ENCODE results near the gene IL17RA.

Gene IL17RA

GRCh38 chr22:17106161-17106784, 21.5 kb downstream of the IL17RA start:
- ChIA-PET CTCF (interaction anchor here (0.6 to 1.6 kb wide), 5 partner anchors 9 to 261 kb away, joined by 3 to 5 read pairs (median 4); no protein-coding TSS in a partner anchor), POLR2A (no interaction called here)
- H3K4me3 ChIP-seq (ENCODE audit: low read depth, low read length), result no peak overlapping the region
- no peak overlapping the region for H3K27ac ChIP-seq (ENCODE audit: extremely low read depth, low read depth, low read length)
- H3K9me3 ChIP-seq (ENCODE audit: control insufficient read depth, insufficient read depth, low read depth, low read length), result no peaks in the 10 kb centered on the region
- H3K4me1 ChIP-seq (ENCODE audit: control insufficient read depth, insufficient read depth, low read length), result no peaks in the 10 kb centered on the region
- H3K36me3 ChIP-seq (ENCODE audit: control insufficient read depth in 2 of 2, insufficient read depth in 1 of 2, low read length in 2 of 2), result peaks cover 5 to 83% of the 10 kb centered on the region in 2 experiments
- no peak for TF ChIP-seq ZNF701 (tag by site-specific recombination; IDR thresholded peaks at IDR 0.05)

- TF ChIP-seq ZNF324 (tag by site-specific recombination; IDR thresholded peaks at IDR 0.05) (no peak), MYNN (tag by site-specific recombination; IDR thresholded peaks at IDR 0.05; ENCODE audit: borderline replicate concordance) (no peak), ZNF19 (tag by site-specific recombination; IDR thresholded peaks at IDR 0.05; ENCODE audit: low read depth) (no peak), ZXDB (tag by site-specific recombination; IDR thresholded peaks at IDR 0.05) (no peak), ZNF221 (tag by site-specific recombination; IDR thresholded peaks at IDR 0.05; ENCODE audit: borderline replicate concordance) (no peak), ATF2 (tag by site-specific recombination; IDR thresholded peaks at IDR 0.05; ENCODE audit: low read depth) (no peak), ZNF658 (tag by site-specific recombination; IDR thresholded peaks at IDR 0.05) (no peak), ZNF18 (tag by site-specific recombination; IDR thresholded peaks at IDR 0.05) (no peak), ZNF529 (tag by site-specific recombination; IDR thresholded peaks at IDR 0.05; ENCODE audit: insufficient replicate concordance) (no peak), ZBTB44 (tag by site-specific recombination; IDR thresholded peaks at IDR 0.05) (no peak), ZNF830 (tag by site-specific recombination; IDR thresholded peaks at IDR 0.05; ENCODE audit: low read depth) (no peak), ZNF548 (tag by site-specific recombination; IDR thresholded peaks at IDR 0.05) (no peak), ZBTB26 (tag by site-specific recombination; optimal IDR thresholded peaks at IDR 0.05) (no peak), ZNF350 (tag by site-specific recombination; IDR thresholded peaks at IDR 0.05) (no peak), ZNF184 (tag by site-specific recombination; IDR thresholded peaks at IDR 0.05) (no peak)
- no peaks in the 10 kb centered on the region for H3K4me1 ChIP-seq (ENCODE audit: control insufficient read depth, insufficient read depth, low read length)
- ChIA-PET POLR2A (interaction anchor here (1.4 kb wide), 1 partner anchor 11 kb away, joined by 3 read pairs; no protein-coding TSS in a partner anchor), CTCF (interaction anchor here (0.6 to 1.6 kb wide), 5 partner anchors 9 to 65 kb away, joined by 3 to 6 read pairs (median 4); no protein-coding TSS in a partner anchor)
- H3K4me3 ChIP-seq (ENCODE audit: low read depth, low read length), result no peak overlapping the region
- H3K27ac ChIP-seq (ENCODE audit: extremely low read depth, low read depth, low read length), result no peak overlapping the region
- peaks cover 5 to 76% of the 10 kb centered on the region in 2 experiments for H3K36me3 ChIP-seq (ENCODE audit: control insufficient read depth in 2 of 2, insufficient read depth in 1 of 2, low read length in 2 of 2)
- H3K9me3 ChIP-seq (ENCODE audit: control insufficient read depth, insufficient read depth, low read depth, low read length), result no peaks in the 10 kb centered on the region
Measured at GRCh38 chr22:17106785-17107546, 22.2 kb downstream of the IL17RA start.
